Activated T-cell treated with anti-CD3 and anti-CD28 coated beads, Interleukin-2, amount 50 U/mL, for 48 hours (primary cell): ENCODE data around the gene BAK1.
"Not testable (repeated sequence)": the region's sequence is repeated elsewhere in the genome, so short reads cannot be mapped to it uniquely, and the experiment has no call there.

Source experiments
- DNase-seq, 2 experiments: peaks; one replicate each; pipeline ENCODE4 v3.0.0-alpha.2; 2020

Gene BAK1

DNA sequence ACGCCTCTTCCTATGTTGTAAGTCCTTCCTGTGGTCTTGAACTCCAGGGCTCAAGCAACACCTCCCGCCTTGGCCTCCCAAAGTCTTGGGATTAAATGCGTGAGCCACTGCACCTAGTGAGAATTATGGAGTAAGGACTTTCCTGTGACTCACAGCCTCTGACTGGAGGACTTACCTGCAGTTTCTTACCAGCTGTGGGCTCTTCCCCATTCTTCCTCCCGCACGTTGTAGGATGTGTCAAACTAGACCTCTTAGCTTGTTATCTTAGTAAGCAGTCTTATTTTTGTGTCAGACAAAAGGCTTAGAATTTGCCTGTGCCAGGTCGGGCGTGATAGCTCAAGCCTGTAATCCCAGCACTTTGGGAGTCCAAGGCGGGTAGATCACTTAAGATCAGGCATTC is 30.9 kb downstream of the BAK1 start:
- no peak for DNase-seq

- DNase-seq, result no peak
These were observed 32.6 kb downstream of the BAK1 start for GRCh38 chr6:33547499-33547898.

DNA sequence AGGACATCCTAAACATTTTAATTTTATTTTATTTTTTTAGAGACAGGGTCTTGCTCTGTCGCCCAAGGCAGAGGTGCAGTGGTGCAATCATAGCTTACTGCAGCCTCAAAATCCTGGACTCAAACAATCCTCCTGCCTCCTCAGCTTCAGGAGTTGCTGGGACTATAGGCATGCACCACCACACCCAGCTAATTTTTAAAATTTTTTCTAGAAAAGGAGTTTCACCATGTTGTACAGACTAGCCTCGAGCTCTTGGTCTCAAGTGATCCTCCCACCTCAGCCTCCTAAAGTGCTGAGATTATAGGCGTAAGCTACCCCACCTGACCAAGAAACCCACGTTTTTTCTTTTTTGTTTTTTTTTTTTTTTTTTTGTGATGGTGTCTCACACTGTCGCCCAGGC is 33.3 kb downstream of the BAK1 start:
- no peak for DNase-seq

DNA sequence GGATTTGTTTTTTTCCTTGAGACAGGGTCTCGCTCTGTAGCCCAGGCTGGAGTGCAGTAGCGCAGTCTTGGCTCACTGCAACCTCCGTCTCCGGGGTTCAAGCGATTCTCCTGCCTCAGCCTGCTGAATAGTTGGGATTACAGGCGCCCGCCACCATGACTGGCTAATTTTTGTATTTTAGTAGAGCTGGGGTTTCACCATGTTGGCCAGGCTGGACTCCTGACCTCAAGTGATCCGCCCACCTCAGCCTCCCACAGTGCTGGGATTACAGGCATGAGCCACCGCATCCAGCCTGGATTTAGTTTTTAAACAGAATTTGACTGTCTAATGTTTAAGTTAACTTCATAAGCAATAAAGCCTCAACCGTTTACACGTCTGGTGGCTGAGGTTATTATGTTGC is 34.8 kb downstream of the BAK1 start:
- DNase-seq, result not testable (repeated sequence)

- DNase-seq, result no peak
These were observed 37.0 kb downstream of the BAK1 start for GRCh38 chr6:33543116-33543515.

GRCh38 chr6:33540768-33541167 is 39.3 kb downstream of the BAK1 start:
- DNase-seq, result no peak

GRCh38 chr6:33534702-33535101 is 45.4 kb downstream of the BAK1 start:
- no peak for DNase-seq

DNA sequence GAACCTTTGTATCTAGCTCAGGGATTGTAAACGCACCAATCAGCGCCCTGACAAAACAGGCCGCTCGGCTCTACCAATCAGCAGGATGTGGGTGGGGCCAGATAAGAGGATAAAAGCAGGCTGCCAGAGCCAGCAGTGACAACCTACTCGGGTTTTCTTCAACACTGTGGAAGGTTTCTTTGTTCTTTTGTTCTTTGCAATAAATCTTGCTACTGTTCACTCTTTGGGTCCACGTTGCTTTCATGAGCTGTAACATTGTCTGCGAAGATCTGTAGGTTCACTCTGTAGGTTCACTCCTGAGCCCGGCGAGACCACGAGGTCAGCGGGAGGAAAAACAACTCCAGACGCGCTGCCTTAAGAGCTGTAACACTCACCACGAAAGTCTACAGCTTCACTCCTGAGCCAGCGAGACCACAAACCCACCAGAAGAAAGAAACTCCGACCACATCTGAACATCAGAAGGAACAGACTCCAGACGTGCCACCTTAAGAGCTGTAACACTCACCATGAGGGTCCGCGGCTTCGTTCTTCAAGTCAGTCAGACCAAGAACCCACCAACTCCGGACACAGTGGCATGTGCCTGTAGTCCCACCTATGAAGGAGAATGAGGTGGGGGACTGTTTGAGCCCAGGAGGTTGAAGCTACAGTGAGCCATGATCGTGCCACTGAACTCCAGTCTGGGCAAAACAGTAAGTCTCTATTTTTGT is 46.8 kb downstream of the BAK1 start:
- DNase-seq, result peak; percentile 72 to 77

GRCh38 chr6:33532431-33532830 is 47.6 kb downstream of the BAK1 start:
- not testable (repeated sequence) for DNase-seq

- not testable (repeated sequence) for DNase-seq
These were observed 49.5 kb downstream of the BAK1 start for GRCh38 chr6:33530617-33531016.
